ENCODE results near the gene PTPRN2.

PTPRN2 gene

DNA sequence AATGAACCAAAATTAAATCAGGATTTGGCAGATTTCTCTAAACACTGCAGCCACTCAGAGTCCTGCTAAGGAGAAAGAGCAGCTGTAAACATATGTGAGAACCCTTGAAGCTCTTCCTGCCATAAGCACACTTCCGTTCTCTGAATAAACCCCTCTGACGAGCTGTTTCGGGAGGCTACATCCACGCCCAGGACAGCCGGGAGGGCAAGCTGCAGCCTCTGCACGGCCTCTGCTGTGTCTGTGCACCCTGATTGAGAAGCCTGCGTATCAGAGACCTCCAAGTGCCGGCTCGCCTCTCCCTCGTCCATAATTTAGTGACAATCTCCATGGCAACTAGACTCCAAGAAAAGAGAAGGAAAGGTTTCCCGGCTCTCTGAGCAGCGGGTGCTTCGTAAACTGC lies 114.4 kb downstream of the PTPRN2 start:
- no peak for TF ChIP-seq ZFX (IDR thresholded peaks at IDR 0.05; ENCODE audit: borderline replicate concordance)
- TF ChIP-seq, protein P1, sequence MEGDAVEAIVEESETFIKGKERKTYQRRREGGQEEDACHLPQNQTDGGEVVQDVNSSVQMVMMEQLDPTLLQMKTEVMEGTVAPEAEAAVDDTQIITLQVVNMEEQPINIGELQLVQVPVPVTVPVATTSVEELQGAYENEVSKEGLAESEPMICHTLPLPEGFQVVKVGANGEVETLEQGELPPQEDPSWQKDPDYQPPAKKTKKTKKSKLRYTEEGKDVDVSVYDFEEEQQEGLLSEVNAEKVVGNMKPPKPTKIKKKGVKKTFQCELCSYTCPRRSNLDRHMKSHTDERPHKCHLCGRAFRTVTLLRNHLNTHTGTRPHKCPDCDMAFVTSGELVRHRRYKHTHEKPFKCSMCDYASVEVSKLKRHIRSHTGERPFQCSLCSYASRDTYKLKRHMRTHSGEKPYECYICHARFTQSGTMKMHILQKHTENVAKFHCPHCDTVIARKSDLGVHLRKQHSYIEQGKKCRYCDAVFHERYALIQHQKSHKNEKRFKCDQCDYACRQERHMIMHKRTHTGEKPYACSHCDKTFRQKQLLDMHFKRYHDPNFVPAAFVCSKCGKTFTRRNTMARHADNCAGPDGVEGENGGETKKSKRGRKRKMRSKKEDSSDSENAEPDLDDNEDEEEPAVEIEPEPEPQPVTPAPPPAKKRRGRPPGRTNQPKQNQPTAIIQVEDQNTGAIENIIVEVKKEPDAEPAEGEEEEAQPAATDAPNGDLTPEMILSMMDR (IDR thresholded peaks at IDR 0.05) = no peak
- H3K27ac ChIP-seq = no peak overlapping the region

DNA sequence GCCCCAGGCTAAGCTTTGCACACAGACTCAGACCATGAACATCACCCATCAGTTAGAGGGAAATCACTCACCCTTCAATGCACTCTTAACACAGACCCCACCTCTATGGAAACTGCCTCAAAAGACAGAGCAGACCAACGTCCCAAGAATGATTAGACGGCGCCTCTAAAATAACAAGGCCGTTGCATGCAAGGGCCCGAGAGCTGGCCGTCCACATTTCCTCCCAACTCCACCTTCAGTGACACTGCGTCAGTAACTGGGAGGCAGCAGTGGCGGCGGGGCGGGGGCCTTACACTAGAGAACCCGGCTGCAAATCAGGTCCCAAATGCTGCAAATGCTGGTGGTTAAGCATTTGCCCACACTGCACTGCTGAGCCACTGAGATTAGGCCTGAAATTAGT lies 115.0 kb downstream of the PTPRN2 start:
- no peak for TF ChIP-seq ZFX (IDR thresholded peaks at IDR 0.05; ENCODE audit: borderline replicate concordance)
- TF ChIP-seq, protein P1 (IDR thresholded peaks at IDR 0.05) = no peak
- no peak overlapping the region for H3K27ac ChIP-seq

DNA sequence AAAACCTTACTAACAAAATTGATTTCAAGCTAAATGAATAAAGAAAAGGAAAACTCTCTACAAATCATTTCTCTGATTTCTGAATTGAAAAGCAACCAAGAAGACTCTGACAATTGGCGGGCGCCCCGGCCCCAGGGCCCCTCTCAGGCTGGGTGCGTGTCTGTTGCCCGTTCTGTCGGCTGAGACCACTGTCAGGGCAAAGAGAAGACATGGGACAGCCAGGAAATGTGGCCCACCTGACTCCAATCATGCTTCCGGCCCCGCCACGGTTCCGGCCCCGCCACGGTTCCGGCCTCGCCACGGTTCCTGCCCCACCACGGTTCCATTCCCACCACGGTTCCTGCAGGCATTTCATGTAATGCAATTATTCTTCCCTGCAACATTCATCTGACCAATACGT lies 115.9 kb downstream of the PTPRN2 start:
- TF ChIP-seq ZFX (IDR thresholded peaks at IDR 0.05; ENCODE audit: borderline replicate concordance) = no peak
- TF ChIP-seq, protein P1 (IDR thresholded peaks at IDR 0.05) = no peak
- no peak overlapping the region for H3K27ac ChIP-seq

DNA sequence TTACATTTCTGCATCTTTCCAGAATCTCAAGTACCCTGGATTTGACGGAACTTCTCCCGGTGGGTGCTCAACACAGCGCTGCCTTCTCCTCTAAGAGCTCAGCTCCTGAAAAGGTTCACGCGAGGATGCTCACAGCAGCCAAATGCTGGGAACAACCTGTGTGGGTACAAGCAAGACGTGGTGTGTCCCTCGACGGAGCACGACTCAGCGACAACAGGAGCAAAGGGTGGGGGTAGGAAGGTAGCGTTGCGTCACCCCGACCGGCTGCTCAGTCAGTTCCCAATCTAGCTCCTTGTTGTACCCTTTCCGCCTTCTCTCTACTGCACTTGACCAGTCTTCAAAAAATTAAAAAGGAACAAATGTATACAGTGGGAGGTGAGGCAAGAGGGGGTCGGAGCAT lies 117.3 kb downstream of the PTPRN2 start:
- no peak overlapping the region for H3K27ac ChIP-seq
- no peak for TF ChIP-seq ZFX (IDR thresholded peaks at IDR 0.05; ENCODE audit: borderline replicate concordance)
- TF ChIP-seq, protein P1 (IDR thresholded peaks at IDR 0.05) = no peak

DNA sequence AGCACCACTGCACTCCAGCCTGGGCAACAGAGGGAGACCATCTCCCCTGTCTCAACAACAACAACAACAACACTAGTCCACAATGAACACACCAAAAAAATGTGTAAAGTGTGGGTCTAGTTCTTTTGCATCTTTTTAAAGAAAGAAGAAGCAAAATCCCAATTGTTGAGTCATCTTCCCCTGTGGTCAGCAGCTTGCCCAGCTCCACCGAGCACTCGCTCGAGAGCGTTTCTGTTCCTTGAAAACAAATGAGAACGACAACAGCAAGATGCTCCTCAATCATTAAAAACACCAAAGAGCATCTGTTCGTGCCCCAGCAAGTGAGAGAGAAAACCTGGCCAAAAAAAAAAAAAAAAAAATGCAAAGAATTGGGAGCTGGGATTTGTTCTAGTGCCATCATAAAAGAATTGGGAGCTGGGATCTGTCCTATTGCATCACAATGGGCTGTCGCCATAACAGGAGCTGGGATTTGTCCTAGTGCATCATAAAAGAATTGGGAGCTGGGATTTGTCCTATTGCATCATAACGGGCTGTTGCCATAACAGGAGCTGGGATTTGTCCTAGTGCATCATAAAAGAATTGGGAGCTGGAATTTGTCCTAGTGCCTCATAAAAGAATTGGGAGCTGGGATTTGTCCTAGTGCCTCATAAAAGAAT lies 118.1 kb downstream of the PTPRN2 start:
- TF ChIP-seq ZFX (IDR thresholded peaks at IDR 0.05; ENCODE audit: borderline replicate concordance) = no peak
- TF ChIP-seq, protein P1 (IDR thresholded peaks at IDR 0.05) = no peak
- H3K27ac ChIP-seq = no peak overlapping the region

DNA sequence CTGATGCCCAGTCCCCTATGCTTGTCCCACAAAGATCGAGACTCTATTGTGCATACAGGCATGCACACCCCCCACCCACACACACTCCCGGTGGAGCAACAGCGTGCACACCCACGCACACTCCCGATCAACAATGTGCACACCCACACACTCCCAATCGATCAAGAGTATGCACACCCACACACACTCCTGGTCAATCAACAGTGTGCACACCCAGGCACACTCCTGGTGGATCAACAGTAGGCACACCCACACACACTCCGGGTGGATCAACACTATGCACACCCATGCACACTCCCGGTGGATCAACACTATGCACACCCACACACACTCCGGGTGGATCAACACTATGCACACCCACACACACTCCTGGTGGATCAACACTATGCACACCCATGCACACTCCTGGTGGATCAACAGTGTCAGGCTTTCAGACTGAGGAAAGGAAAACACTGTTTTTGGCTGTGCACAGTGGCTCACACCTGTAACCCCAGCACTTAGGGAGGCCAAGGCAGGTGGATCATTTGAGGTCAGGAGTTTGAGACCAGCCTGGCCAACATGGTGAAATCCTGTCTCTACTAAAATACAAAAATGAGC lies 118.8 kb downstream of the PTPRN2 start:
- TF ChIP-seq ZFX (IDR thresholded peaks at IDR 0.05; ENCODE audit: borderline replicate concordance) = no peak
- TF ChIP-seq, protein P1 (IDR thresholded peaks at IDR 0.05) = no peak
- H3K27ac ChIP-seq = no peak overlapping the region

DNA sequence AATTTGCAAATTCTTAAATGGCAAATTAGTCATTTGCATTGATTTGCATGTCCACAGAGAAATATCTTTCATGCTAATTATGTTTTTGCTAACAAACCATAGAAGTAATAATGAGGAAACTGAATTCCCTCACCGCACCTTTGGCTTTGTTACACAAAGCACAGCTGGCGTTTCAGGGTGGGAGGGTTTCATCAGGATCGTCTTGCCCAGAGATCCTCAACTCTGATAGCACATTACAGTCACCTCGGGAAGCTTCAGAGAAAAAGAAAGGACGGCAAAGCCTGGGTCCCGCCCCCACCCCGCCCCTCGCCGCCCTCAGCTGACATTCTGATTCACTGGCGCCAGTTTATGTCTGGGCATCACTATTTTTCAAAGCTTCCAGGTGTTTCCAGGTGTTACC lies 119.4 kb downstream of the PTPRN2 start:
- TF ChIP-seq, protein P1 (IDR thresholded peaks at IDR 0.05) = no peak
- no peak for TF ChIP-seq ZFX (IDR thresholded peaks at IDR 0.05; ENCODE audit: borderline replicate concordance)
- H3K27ac ChIP-seq = no peak overlapping the region
